Measurements from ENCODE around the gene TNPO1. TPM values are rescaled to one million over a fixed set of nuclear protein-coding genes. Genes with fewer than 3 reads are reported as not detected.

Gene TNPO1
- total and polyA plus RNA-seq, 2 donors (not counting 1 experiment from before 2014, with no cell fraction given): 93.7 to 226 TPM

- DNase-seq (ENCODE audit: low read depth in 2 of 2): no peak
- TF ChIP-seq EZH2 (IDR thresholded peaks at IDR 0.05; ENCODE audit: low read length, missing control alignments) (no peak), CTCF (conservative IDR thresholded peaks at IDR 0.05 in 1 of 2, IDR thresholded peaks at IDR 0.05 in 1 of 2; ENCODE audit: low read depth in 1 of 2, low read length in 2 of 2) (no peak)
- no peak overlapping the region for H3K27ac ChIP-seq (ENCODE audit: insufficient read depth, low read length)
- no peaks in the 10 kb centered on the region for H3K36me3 ChIP-seq (ENCODE audit: control insufficient read depth, insufficient read depth, low read length)
- peak overlapping the region in 1 of 4 experiments; percentile 1 for H3K4me3 ChIP-seq (replicated peaks in 1 of 4; ENCODE audit: control extremely low read depth in 1 of 4, insufficient read depth in 1 of 4, low read depth in 3 of 4, low read length in 4 of 4)
- no peaks in the 10 kb centered on the region for H4K20me1 ChIP-seq (ENCODE audit: control insufficient read depth, extremely low read depth, insufficient read depth, low read length)
- peaks cover 4% of the 10 kb centered on the region for H3K4me1 ChIP-seq (ENCODE audit: control insufficient read depth, extremely low read depth, insufficient read depth, low read length)
- no peaks in the 10 kb centered on the region for H3K9me3 ChIP-seq (ENCODE audit: control insufficient read depth, insufficient read depth, low read depth, low read length)
- H2AFZ ChIP-seq (ENCODE audit: low read length): no peak overlapping the region
- peaks cover 28% of the 10 kb centered on the region for H3K79me2 ChIP-seq (ENCODE audit: control insufficient read depth, insufficient read depth, low read length)
- no peak overlapping the region for H3K9ac ChIP-seq (ENCODE audit: insufficient read depth, low read length)
- no peaks in the 10 kb centered on the region for H3K27me3 ChIP-seq (ENCODE audit: control insufficient read depth, insufficient read depth, low read length)
- no peak overlapping the region for H3K4me2 ChIP-seq (ENCODE audit: extremely low read depth, insufficient read depth, low read length)
Observed at GRCh38 chr5:72814864-72815263, 1.6 kb upstream of the TNPO1 start.

GRCh38 chr5:72815580-72816283 is 729 bp upstream of the TNPO1 start:
- Histone ChIP-seq H3K9me3 (ENCODE audit: control insufficient read depth, insufficient read depth, low read depth, low read length) (no peaks in the 10 kb centered on the region), H3K79me2 (ENCODE audit: control insufficient read depth, insufficient read depth, low read length) (peaks cover 37% of the 10 kb centered on the region), H3K4me2 (ENCODE audit: extremely low read depth, insufficient read depth, low read length) (peak overlapping the region; percentile 85), H4K20me1 (ENCODE audit: control insufficient read depth, extremely low read depth, insufficient read depth, low read length) (no peaks in the 10 kb centered on the region), H3K9ac (ENCODE audit: insufficient read depth, low read length) (peak overlapping the region; percentile 99), H3K27ac (ENCODE audit: insufficient read depth, low read length) (peak overlapping the region; percentile 92), H3K36me3 (ENCODE audit: control insufficient read depth, insufficient read depth, low read length) (no peaks in the 10 kb centered on the region), H2AFZ (ENCODE audit: low read length) (peak overlapping the region; percentile 96), H3K4me3 (replicated peaks in 1 of 4; ENCODE audit: control extremely low read depth in 1 of 4, insufficient read depth in 1 of 4, low read depth in 3 of 4, low read length in 4 of 4) (peak overlapping the region; percentile 60 to 87 (median 74)), H3K4me1 (ENCODE audit: control insufficient read depth, extremely low read depth, insufficient read depth, low read length) (peaks cover 4% of the 10 kb centered on the region), H3K27me3 (ENCODE audit: control insufficient read depth, insufficient read depth, low read length) (no peaks in the 10 kb centered on the region)
- TF ChIP-seq EZH2 (IDR thresholded peaks at IDR 0.05; ENCODE audit: low read length, missing control alignments): no peak
- no peak for TF ChIP-seq CTCF (conservative IDR thresholded peaks at IDR 0.05 in 1 of 2, IDR thresholded peaks at IDR 0.05 in 1 of 2; ENCODE audit: low read depth in 1 of 2, low read length in 2 of 2)
- DNase-seq (ENCODE audit: low read depth in 2 of 2): peak in 1 of 2 donors; percentile 57

- Histone ChIP-seq H3K9ac (ENCODE audit: insufficient read depth, low read length) (peak overlapping the region; percentile 99), H3K36me3 (ENCODE audit: control insufficient read depth, insufficient read depth, low read length) (no peaks in the 10 kb centered on the region), H3K4me3 (replicated peaks in 1 of 4; ENCODE audit: control extremely low read depth in 1 of 4, insufficient read depth in 1 of 4, low read depth in 3 of 4, low read length in 4 of 4) (peak overlapping the region; percentile 70 to 99 (median 82)), H3K27ac (ENCODE audit: insufficient read depth, low read length) (peak overlapping the region; percentile 92), H3K4me1 (ENCODE audit: control insufficient read depth, extremely low read depth, insufficient read depth, low read length) (peaks cover 4% of the 10 kb centered on the region), H3K79me2 (ENCODE audit: control insufficient read depth, insufficient read depth, low read length) (peaks cover 49% of the 10 kb centered on the region), H3K4me2 (ENCODE audit: extremely low read depth, insufficient read depth, low read length) (peak overlapping the region; percentile 57), H3K27me3 (ENCODE audit: control insufficient read depth, insufficient read depth, low read length) (no peaks in the 10 kb centered on the region), H2AFZ (ENCODE audit: low read length) (peak overlapping the region; percentile 59), H3K9me3 (ENCODE audit: control insufficient read depth, insufficient read depth, low read depth, low read length) (no peaks in the 10 kb centered on the region), H4K20me1 (ENCODE audit: control insufficient read depth, extremely low read depth, insufficient read depth, low read length) (no peaks in the 10 kb centered on the region)
- TF ChIP-seq EZH2 (IDR thresholded peaks at IDR 0.05; ENCODE audit: low read length, missing control alignments): no peak
- TF ChIP-seq CTCF (conservative IDR thresholded peaks at IDR 0.05 in 1 of 2, IDR thresholded peaks at IDR 0.05 in 1 of 2; ENCODE audit: low read depth in 1 of 2, low read length in 2 of 2): no peak
- DNase-seq (ENCODE audit: low read depth in 2 of 2): peak; percentile 72 to 83
Observed at GRCh38 chr5:72817076-72817481, 618 bp downstream of the TNPO1 start.
